ENCODE measurements around the gene ZCCHC7. TPM values are rescaled to one million over a fixed set of nuclear protein-coding genes. Genes with fewer than 3 reads are reported as not detected.
A peak's percentile ranks its signal among the peaks of the same experiment; 100 is the strongest.

ZCCHC7 gene
- total and polyA plus RNA-seq, 4 donors: 9.8 to 30.5 (median 18.8) TPM

- DNase-seq (peak in 1 of 2 donors; percentile 36), ATAC-seq (ENCODE audit: low FRiP score) (no peak)
- Histone ChIP-seq H3K27me3 (ENCODE audit: control insufficient read depth in 1 of 2, insufficient read depth in 2 of 2, low read length in 1 of 2) (no peaks in the 10 kb centered on the region), H3K4me1 (ENCODE audit: control insufficient read depth in 1 of 2, insufficient read depth in 2 of 2, low read length in 2 of 2) (no peaks in the 10 kb centered on the region), H3K36me3 (ENCODE audit: control insufficient read depth in 1 of 2, insufficient read depth in 2 of 2, low read length in 1 of 2) (no peaks in the 10 kb centered on the region), H3K9me3 (ENCODE audit: control insufficient read depth, low read length) (no peaks in the 10 kb centered on the region), H3K27ac (ENCODE audit: low read depth in 1 of 2, low read length in 2 of 2) (no peak overlapping the region), H3K4me3 (ENCODE audit: low read length in 2 of 2) (no peak overlapping the region)
- intact Hi-C loops (cut with DNase I): no loop called here
- 88 to 91% methylated on average over 11 of the region's 11 CpGs for WGBS, 2 donors
Measured at GRCh38 chr9:37406603-37407401, 286.4 kb downstream of the ZCCHC7 start.

DNA sequence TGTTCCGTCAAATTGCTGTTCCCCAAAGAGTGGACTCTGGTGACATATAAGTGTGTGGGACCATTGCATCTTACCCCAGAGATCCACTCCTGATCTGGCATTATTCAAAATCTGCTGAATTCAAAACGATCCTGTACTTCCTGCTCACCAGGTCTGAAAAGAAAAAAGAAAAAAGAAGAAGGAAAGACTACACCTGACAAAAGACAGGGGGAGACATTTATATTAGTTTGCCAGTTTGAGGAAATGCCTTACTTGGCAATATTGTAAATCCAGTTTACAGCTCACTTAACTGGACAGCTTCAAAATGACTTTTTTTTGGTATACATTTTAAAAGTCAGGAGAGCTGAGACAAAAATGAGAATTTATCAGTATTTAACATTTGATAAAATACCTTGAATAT, 287.1 kb downstream of the ZCCHC7 start:
- WGBS, 2 donors: 81 to 89% methylated on average over 2 of the region's 2 CpGs
- H3K27me3 ChIP-seq (ENCODE audit: control insufficient read depth in 1 of 2, insufficient read depth in 2 of 2, low read length in 1 of 2): no peaks in the 10 kb centered on the region
- no peaks in the 10 kb centered on the region for H3K9me3 ChIP-seq (ENCODE audit: control insufficient read depth, low read length)
- no peaks in the 10 kb centered on the region for H3K36me3 ChIP-seq (ENCODE audit: control insufficient read depth in 1 of 2, insufficient read depth in 2 of 2, low read length in 1 of 2)
- no peak overlapping the region for H3K4me3 ChIP-seq (ENCODE audit: low read length in 2 of 2)
- no peak for ATAC-seq (ENCODE audit: low FRiP score)
- DNase-seq: no peak
- no peak overlapping the region for H3K27ac ChIP-seq (ENCODE audit: low read depth in 1 of 2, low read length in 2 of 2)
- no peaks in the 10 kb centered on the region for H3K4me1 ChIP-seq (ENCODE audit: control insufficient read depth in 1 of 2, insufficient read depth in 2 of 2, low read length in 2 of 2)
- intact Hi-C loops (cut with DNase I): no loop called here

Other genes with a start within 250 kb of the ZCCHC7 start
- gene PAX5, start 86.3 kb upstream of the ZCCHC7 start, total RNA-seq: under 1 TPM; 0.19 to 0.81 TPM
- gene PAX5, start 86.3 kb upstream of the ZCCHC7 start, polyA plus RNA-seq: under 1 TPM; under 0.01 to 0.61 TPM

All from aorta (tissue), 5 donors.